ENCODE measurements around the gene EPHA10.
"Not testable (repeated sequence)": the region's sequence is repeated elsewhere in the genome, so short reads cannot be mapped to it uniquely, and the experiment has no call there.

EPHA10 gene

DNA sequence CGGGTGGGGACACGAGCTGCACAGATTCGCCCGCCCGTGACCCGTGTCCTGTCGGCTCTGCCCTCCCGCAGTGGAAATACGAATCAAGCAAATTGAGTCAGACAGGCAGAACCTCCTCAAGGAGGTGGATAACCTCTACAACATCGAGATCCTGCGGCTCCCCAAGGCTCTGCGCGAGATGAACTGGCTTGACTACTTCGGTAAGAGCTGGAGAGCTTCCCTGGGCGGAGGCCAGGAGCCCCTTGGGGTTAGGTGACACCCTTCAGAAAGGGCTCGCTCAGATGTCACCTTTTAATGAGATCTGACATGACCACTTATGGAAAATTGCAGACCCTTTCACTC is 72.1 kb downstream of the EPHA10 start:
- Histone ChIP-seq H3K27ac (peak overlapping the region in 10 of 11 experiments; percentile 49 to 95 (median 90); a peak in 18 of 22 replicates), H3K4me1 (peaks cover 32 to 45% (median 41%) of the 10 kb centered on the region in 10 experiments), H3K9me3 (replicated peaks in 1 of 11) (no peaks in the 10 kb centered on the region), H3K9ac (peak overlapping the region; percentile 76 to 96 (median 92)), H3K4me3 (peak overlapping the region; percentile 80 to 97 (median 90)), H4K20me1 (peaks cover 0 to 46% (median 20%) of the 10 kb centered on the region in 11 experiments; a peak in 15 of 22 replicates), H3K4me2 (peak overlapping the region; percentile 82 to 99 (median 88)), H3K36me3 (peaks cover 20 to 55% (median 45%) of the 10 kb centered on the region in 11 experiments; a peak in 19 of 22 replicates), H3K27me3 (no peaks in the 10 kb centered on the region)
- TF ChIP-seq Cebpa-rat (IDR thresholded peaks at IDR 0.05), result no peak

GRCh38 chr1:37692078-37692833 is 72.7 kb downstream of the EPHA10 start, which contains the start of gene CDCA8:
CDCA8 (plus strand) TSS chr1:37692516; CDS start chr1:37692691, 175 bp downstream.
- Histone ChIP-seq H3K9me3 (replicated peaks in 1 of 11) (no peaks in the 10 kb centered on the region), H3K9ac (peak within 1 kb of the TSS; percentile 84 to 96 (median 92)), H3K36me3 (peaks cover 21 to 55% (median 45%) of the 10 kb centered on the region in 11 experiments; a peak in 19 of 22 replicates), H3K27ac (peak within 1 kb of the TSS; percentile 60 to 95 (median 89); a peak in 21 of 22 replicates), H3K27me3 (no peaks in the 10 kb centered on the region), H4K20me1 (peaks cover 0 to 42% (median 16%) of the 10 kb centered on the region in 11 experiments; a peak in 14 of 22 replicates), H3K4me2 (peak within 1 kb of the TSS; percentile 93 to 100 (median 99)), H3K4me1 (peaks cover 33 to 47% (median 41%) of the 10 kb centered on the region in 10 experiments), H3K4me3 (peak within 1 kb of the TSS; percentile 80 to 97 (median 90))
- no peak for TF ChIP-seq Cebpa-rat (IDR thresholded peaks at IDR 0.05)

DNA sequence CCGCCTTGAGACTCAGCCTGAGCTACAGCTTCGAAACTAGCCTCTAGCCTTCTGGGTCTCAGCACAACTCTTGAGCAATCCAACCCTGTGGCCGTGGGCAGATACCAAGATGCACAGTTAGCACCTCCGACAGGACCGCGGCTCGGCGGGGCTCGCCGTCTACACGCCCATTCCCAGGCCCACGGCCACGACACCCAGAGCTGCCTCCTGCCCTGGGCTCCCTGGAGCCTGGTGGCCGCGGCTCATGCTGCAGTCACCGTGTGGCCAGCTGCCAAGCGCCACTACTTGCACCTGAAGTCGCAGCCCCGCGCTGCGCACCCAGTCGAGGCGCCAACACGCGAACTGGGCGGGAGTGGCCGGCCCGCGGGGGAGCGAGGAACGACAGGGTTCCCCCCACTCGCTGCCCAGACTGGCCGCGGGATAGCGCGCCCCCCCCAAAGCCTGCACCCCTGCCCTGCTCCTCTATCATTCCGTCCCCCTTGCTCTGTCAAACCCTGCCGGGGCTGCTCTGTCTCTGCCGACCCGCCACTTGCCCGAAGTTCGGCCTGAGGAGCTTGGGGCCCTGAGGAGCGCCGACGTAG is 73.3 kb downstream of the EPHA10 start:
- no peak for TF ChIP-seq Cebpa-rat (IDR thresholded peaks at IDR 0.05)
- Histone ChIP-seq H3K4me1 (peaks cover 33 to 47% (median 41%) of the 10 kb centered on the region in 10 experiments), H3K4me2 (peak overlapping the region; percentile 93 to 100 (median 98)), H3K36me3 (peaks cover 18 to 55% (median 44%) of the 10 kb centered on the region in 11 experiments; a peak in 21 of 22 replicates), H3K9me3 (replicated peaks in 1 of 11) (no peaks in the 10 kb centered on the region), H3K9ac (peak overlapping the region; percentile 84 to 96 (median 92)), H3K27ac (peak overlapping the region; percentile 60 to 95 (median 80); a peak in 21 of 22 replicates), H3K27me3 (no peaks in the 10 kb centered on the region), H4K20me1 (peaks cover 0 to 37% (median 18%) of the 10 kb centered on the region in 11 experiments; a peak in 13 of 22 replicates), H3K4me3 (peak overlapping the region; percentile 80 to 97 (median 90))

DNA sequence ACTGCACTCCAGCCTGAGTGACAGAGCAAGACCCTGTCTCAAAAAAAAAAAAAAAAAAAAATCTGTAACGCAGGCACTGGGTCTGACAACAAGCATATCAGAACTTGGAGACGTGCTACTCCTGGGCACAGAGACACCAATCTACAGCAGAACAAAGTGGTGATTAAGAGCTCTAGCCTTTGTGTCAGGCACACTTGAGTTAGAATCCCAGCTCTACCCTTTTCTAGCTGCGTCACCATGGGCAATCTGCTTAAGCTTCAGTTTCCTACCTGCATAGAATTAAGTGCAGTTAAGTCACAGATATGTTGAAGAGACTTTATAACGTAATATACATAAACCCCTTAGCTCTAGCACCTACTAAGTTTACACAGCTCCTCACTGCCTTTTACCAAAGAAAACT is 76.0 kb downstream of the EPHA10 start:
- H3K27ac ChIP-seq, result peak overlapping the region; percentile 30 to 90 (median 77); a peak in 21 of 22 replicates
- peak overlapping the region; percentile 76 to 95 (median 83) for H3K9ac ChIP-seq
- H3K36me3 ChIP-seq, result peaks cover 36 to 53% (median 42%) of the 10 kb centered on the region in 11 experiments
- H3K4me1 ChIP-seq, result peaks cover 32 to 41% (median 37%) of the 10 kb centered on the region in 10 experiments
- no peaks in the 10 kb centered on the region for H3K27me3 ChIP-seq
- peak overlapping the region; percentile 76 to 97 (median 96) for H3K4me2 ChIP-seq
- TF ChIP-seq Cebpa-rat (IDR thresholded peaks at IDR 0.05), result no peak
- H4K20me1 ChIP-seq, result peaks cover 0 to 47% (median 19%) of the 10 kb centered on the region in 11 experiments; a peak in 13 of 22 replicates
- peak overlapping the region; percentile 72 to 97 (median 90) for H3K4me3 ChIP-seq
- H3K9me3 ChIP-seq (replicated peaks in 1 of 11), result no peaks in the 10 kb centered on the region

DNA sequence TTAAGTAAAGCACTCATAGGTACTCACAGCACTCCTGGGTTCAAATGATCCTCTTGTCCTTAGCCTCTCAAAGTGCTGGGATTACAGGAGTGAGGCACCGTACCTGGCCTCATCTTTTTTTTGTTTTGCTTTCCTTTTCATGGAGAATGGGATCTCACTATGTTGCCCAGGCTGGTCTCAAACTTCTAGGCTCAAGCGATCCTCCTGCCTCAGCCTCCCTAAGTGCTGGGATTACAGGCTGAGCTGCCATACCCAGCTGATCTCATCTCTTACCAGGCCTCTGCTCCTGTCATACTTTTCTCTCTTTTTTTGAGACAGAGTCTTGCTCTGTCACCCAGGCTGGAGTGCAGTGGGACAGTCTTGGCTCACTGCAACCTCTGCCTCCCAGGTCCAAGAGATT is 77.2 kb downstream of the EPHA10 start:
- not testable (repeated sequence) for H3K27me3 ChIP-seq; H3K27ac ChIP-seq; H3K4me3 ChIP-seq; H3K9me3 ChIP-seq (replicated peaks in 1 of 11)
- H3K4me1 ChIP-seq, result peaks cover 24 to 33% (median 29%) of the 10 kb centered on the region in 10 experiments
- H4K20me1 ChIP-seq, result peaks cover 0 to 56% (median 29%) of the 10 kb centered on the region in 11 experiments; a peak in 13 of 22 replicates
- H3K9ac ChIP-seq, result peak overlapping the region in 6 of 11 experiments; percentile 10 to 79 (median 38); a peak in 5 of 22 replicates
- H3K4me2 ChIP-seq, result peak overlapping the region in 6 of 11 experiments; percentile 90 to 97 (median 96); a peak in 3 of 22 replicates
- H3K36me3 ChIP-seq, result peaks cover 45 to 59% (median 50%) of the 10 kb centered on the region in 11 experiments

DNA sequence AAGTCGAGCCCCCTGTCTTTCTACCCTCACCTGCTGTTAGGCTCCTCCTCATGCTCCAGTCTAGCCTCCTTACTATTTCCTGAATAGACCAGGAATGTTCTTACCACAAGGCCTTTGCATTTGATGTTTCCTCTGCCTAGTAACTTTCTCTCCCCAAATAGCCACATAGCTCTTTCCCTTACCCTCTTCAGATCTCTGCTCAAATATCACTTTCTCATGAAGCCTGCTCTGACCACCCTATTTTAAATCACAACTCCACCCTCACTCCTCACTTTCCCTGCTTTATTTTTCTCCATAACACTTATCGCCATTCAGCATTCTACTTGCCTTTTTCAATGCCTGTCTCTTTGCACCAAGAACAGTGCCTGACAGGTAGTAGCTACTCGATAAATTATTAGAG is 79.2 kb downstream of the EPHA10 start:
- Histone ChIP-seq H3K4me2 (no peak overlapping the region), H3K9ac (no peak overlapping the region), H3K9me3 (replicated peaks in 1 of 11) (no peaks in the 10 kb centered on the region), H3K4me3 (no peak overlapping the region), H3K4me1 (peaks cover 16 to 26% (median 21%) of the 10 kb centered on the region in 10 experiments), H4K20me1 (peaks cover 0 to 56% (median 30%) of the 10 kb centered on the region in 11 experiments; a peak in 13 of 22 replicates), H3K27ac (no peak overlapping the region), H3K36me3 (peaks cover 55 to 79% (median 61%) of the 10 kb centered on the region in 11 experiments), H3K27me3 (no peaks in the 10 kb centered on the region)
- TF ChIP-seq Cebpa-rat (IDR thresholded peaks at IDR 0.05), result no peak

DNA sequence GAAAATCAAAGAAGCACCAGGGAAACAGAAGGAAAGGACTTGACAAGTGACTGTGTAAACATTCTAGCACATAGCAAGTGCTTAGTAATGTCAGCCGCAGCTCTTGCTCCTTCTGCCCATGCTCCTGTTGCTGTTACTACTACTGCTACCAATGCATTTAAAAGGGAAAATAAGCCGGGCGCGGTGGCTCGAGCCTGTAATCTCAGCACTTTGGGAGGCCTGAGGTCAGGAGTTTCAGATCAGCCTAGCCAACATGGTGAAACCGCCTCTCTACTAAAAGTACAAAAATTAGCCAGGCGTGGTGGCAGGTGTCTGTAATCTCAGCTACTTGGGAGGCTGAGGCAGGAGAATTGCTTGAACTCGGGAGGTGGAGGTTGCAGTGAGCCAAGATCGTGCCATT is 80.7 kb downstream of the EPHA10 start:
- H3K27me3 ChIP-seq; H3K4me3 ChIP-seq; H3K4me2 ChIP-seq; H3K9me3 ChIP-seq (replicated peaks in 1 of 11); H3K27ac ChIP-seq; H3K9ac ChIP-seq: not testable (repeated sequence)
- H3K4me1 ChIP-seq, result peaks cover 10 to 19% (median 15%) of the 10 kb centered on the region in 10 experiments
- peaks cover 0 to 51% (median 27%) of the 10 kb centered on the region in 11 experiments; a peak in 13 of 22 replicates for H4K20me1 ChIP-seq
- peaks cover 55 to 85% (median 65%) of the 10 kb centered on the region in 11 experiments for H3K36me3 ChIP-seq

DNA sequence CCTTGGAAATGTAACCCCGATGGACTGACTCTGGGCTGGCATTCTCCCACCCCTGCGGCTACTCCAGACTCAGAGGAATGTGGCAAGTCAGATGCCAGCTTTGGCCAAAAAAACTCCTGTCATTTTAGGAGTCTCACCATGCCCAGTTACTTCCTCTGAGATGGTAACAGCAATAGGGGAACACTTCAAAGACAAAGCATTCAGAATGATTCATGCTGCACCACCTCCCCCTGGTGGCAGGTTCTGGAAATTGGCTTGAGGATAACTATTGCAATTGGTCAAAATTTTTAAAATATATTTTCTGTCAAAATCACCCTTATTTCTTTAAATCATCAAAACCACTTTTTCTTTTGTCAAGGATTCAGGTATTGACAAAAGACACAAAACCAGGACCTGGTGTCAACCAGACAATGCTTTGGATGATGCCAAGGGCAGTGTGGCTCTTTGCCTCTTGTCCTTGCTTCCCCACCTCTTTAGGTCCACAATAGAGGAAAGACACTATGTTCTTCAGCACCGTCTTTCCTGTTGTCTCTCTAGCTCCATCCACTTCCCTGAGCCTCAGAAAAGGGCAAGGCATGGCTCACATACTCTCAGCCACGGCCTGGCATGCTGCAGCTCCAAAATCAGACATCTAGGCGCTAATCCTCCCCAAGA is 82.5 kb downstream of the EPHA10 start:
- no peak overlapping the region for H3K4me3 ChIP-seq
- peaks cover 0 to 34% (median 13%) of the 10 kb centered on the region in 11 experiments; a peak in 13 of 22 replicates for H4K20me1 ChIP-seq
- peak overlapping the region in 3 of 11 experiments; percentile 32 to 58 (median 54); a peak in 5 of 22 replicates for H3K4me2 ChIP-seq
- peaks cover 2 to 17% (median 8%) of the 10 kb centered on the region in 10 experiments for H3K4me1 ChIP-seq
- H3K27me3 ChIP-seq, result no peaks in the 10 kb centered on the region
- peak overlapping the region in 3 of 11 experiments; percentile 29 to 57 (median 44); a peak in 3 of 22 replicates for H3K27ac ChIP-seq
- no peak for TF ChIP-seq Cebpa-rat (IDR thresholded peaks at IDR 0.05)
- peaks cover 51 to 71% (median 58%) of the 10 kb centered on the region in 11 experiments for H3K36me3 ChIP-seq
- no peaks in the 10 kb centered on the region for H3K9me3 ChIP-seq (replicated peaks in 1 of 11)
- H3K9ac ChIP-seq, result peak overlapping the region in 2 of 11 experiments; percentile 44 to 46; a peak in 2 of 22 replicates
